ENCODE measurements around the gene MCTP1. TPM values are rescaled to one million over a fixed set of nuclear protein-coding genes. Genes with fewer than 3 reads are reported as not detected.

The MCTP1 gene
- total RNA-seq, 4 donors from 2014 or later, result 3.3 to 31.4 (median 13.4) TPM

GRCh38 chr5:95251185-95251584 lies 33.7 kb downstream of the MCTP1 start:
- no peak for DNase-seq
- Histone ChIP-seq H3K9me3 (no peaks in the 10 kb centered on the region), H3K4me1 (no peaks in the 10 kb centered on the region), H3K4me3 (no peak overlapping the region), H3K36me3 (no peaks in the 10 kb centered on the region), H3K27ac (no peak overlapping the region), H3K27me3 (no peaks in the 10 kb centered on the region)
- WGBS, 2 donors (ENCODE audit: low coverage in 1 of 2), result 67 to 87% methylated on average over 3 of the region's 3 CpGs
- no peak for TF ChIP-seq EP300 (IDR thresholded peaks at IDR 0.05; ENCODE audit: low read depth)
- TF ChIP-seq CTCF (IDR thresholded peaks at IDR 0.05), result no peak
- no peak for TF ChIP-seq POLR2AphosphoS5 (IDR thresholded peaks at IDR 0.05)
- no peak for TF ChIP-seq POLR2A (IDR thresholded peaks at IDR 0.05)
- intact Hi-C loops (cut with DNase I; ENCODE audit: low total_unique reads), result no loop called here
- in situ Hi-C loops (cut with MboI; ENCODE audit: low pct_ligation_motif_present in 1 of 4, low pct_unique_long_range_greater_than_20kb in 1 of 4, low sequenced_read_pairs in 3 of 4), result loop anchor here in 1 of 4 donors (25.0 kb wide), 1 partner anchor 289 kb away; no protein-coding TSS in a partner anchor

GRCh38 chr5:95244479-95244878 lies 40.4 kb downstream of the MCTP1 start:
- no peak for TF ChIP-seq POLR2AphosphoS5 (IDR thresholded peaks at IDR 0.05)
- no peak for TF ChIP-seq POLR2A (IDR thresholded peaks at IDR 0.05)
- TF ChIP-seq CTCF (IDR thresholded peaks at IDR 0.05), result no peak
- no peak for TF ChIP-seq EP300 (IDR thresholded peaks at IDR 0.05; ENCODE audit: low read depth)
- no peaks in the 10 kb centered on the region for H3K9me3 ChIP-seq
- H3K27me3 ChIP-seq, result no peaks in the 10 kb centered on the region
- DNase-seq, result no peak
- H3K27ac ChIP-seq, result no peak overlapping the region
- WGBS, 2 donors (ENCODE audit: low coverage in 1 of 2), result 73% methylated on average over 8 of the region's 8 CpGs; no CpG with 5 or more reads in 1 of the 2 donors
- no peak overlapping the region for H3K4me3 ChIP-seq
- in situ Hi-C loops (cut with MboI; ENCODE audit: low pct_ligation_motif_present in 1 of 4, low pct_unique_long_range_greater_than_20kb in 1 of 4, low sequenced_read_pairs in 3 of 4) (loop anchor here in 2 of 4 donors (25.0 kb wide), 1 partner anchor 282 kb away; no protein-coding TSS in a partner anchor), intact Hi-C loops (cut with DNase I; ENCODE audit: low total_unique reads) (no loop called here)
- H3K36me3 ChIP-seq, result no peaks in the 10 kb centered on the region
- no peaks in the 10 kb centered on the region for H3K4me1 ChIP-seq

GRCh38 chr5:95241635-95242034 lies 43.3 kb downstream of the MCTP1 start:
- DNase-seq, result no peak

GRCh38 chr5:95241161-95241560 lies 43.7 kb downstream of the MCTP1 start:
- Histone ChIP-seq H3K9me3 (no peaks in the 10 kb centered on the region), H3K4me3 (no peak overlapping the region), H3K4me1 (no peaks in the 10 kb centered on the region), H3K27me3 (no peaks in the 10 kb centered on the region), H3K36me3 (no peaks in the 10 kb centered on the region), H3K27ac (no peak overlapping the region)
- DNase-seq, result no peak
- intact Hi-C loops (cut with DNase I; ENCODE audit: low total_unique reads), result no loop called here
- in situ Hi-C loops (cut with MboI; ENCODE audit: low pct_ligation_motif_present in 1 of 4, low pct_unique_long_range_greater_than_20kb in 1 of 4, low sequenced_read_pairs in 3 of 4), result loop anchor here in 2 of 4 donors (25.0 kb wide), 1 partner anchor 279 kb away; no protein-coding TSS in a partner anchor
- TF ChIP-seq EP300 (IDR thresholded peaks at IDR 0.05; ENCODE audit: low read depth), result no peak
- no peak for TF ChIP-seq POLR2AphosphoS5 (IDR thresholded peaks at IDR 0.05)
- no peak for TF ChIP-seq CTCF (IDR thresholded peaks at IDR 0.05)
- TF ChIP-seq POLR2A (IDR thresholded peaks at IDR 0.05), result no peak

More at GRCh38 chr5:95241635-95242034, 43.3 kb downstream of the MCTP1 start:
- Histone ChIP-seq H3K27me3 (no peaks in the 10 kb centered on the region), H3K4me1 (no peaks in the 10 kb centered on the region), H3K27ac (no peak overlapping the region), H3K36me3 (no peaks in the 10 kb centered on the region), H3K9me3 (no peaks in the 10 kb centered on the region), H3K4me3 (no peak overlapping the region)
- in situ Hi-C loops (cut with MboI; ENCODE audit: low pct_ligation_motif_present in 1 of 4, low pct_unique_long_range_greater_than_20kb in 1 of 4, low sequenced_read_pairs in 3 of 4), result loop anchor here in 2 of 4 donors (25.0 kb wide), 1 partner anchor 279 kb away; no protein-coding TSS in a partner anchor
- intact Hi-C loops (cut with DNase I; ENCODE audit: low total_unique reads), result no loop called here
- WGBS, 2 donors (ENCODE audit: low coverage in 1 of 2), result 67 to 75% methylated on average over 3 of the region's 3 CpGs
- TF ChIP-seq CTCF (IDR thresholded peaks at IDR 0.05) (no peak), POLR2A (IDR thresholded peaks at IDR 0.05) (no peak), EP300 (IDR thresholded peaks at IDR 0.05; ENCODE audit: low read depth) (no peak), POLR2AphosphoS5 (IDR thresholded peaks at IDR 0.05) (no peak)

Measured in transverse colon (tissue), 4 donors.